B cell (primary cell): ENCODE results near the gene TRIM38. TPM values are rescaled to one million over a fixed set of nuclear protein-coding genes. Genes with fewer than 3 reads are reported as not detected.
A peak's percentile ranks its signal among the peaks of the same experiment; 100 is the strongest.

Experiments used
- ATAC-seq: fragments of 200-7000 bp; cut with Tn5 transposase; one replicate; pipeline ENCODE4 v1.10.0; 2021; ENCODE audit warnings: low read depth, mild to moderate bottlenecking, moderate number of reproducible peaks, moderate library complexity
- CTCF ChIA-PET: fragments of 350-600 bp; sonication (Branson Sonifier 250); formaldehyde crosslinking; loops from one replicate; lab custom pipeline; 2021; ENCODE audit warnings: antibody characterized with exemption, inconsistent platforms; lab: Charles Lee
- POLR2A ChIA-PET: fragments of 350-600 bp; sonication (Branson Sonifier 250); formaldehyde crosslinking; loops from one replicate; lab custom pipeline; 2021; ENCODE audit warnings: antibody characterized with exemption; lab: Charles Lee
- DNase-seq: peaks from one replicate; pipeline ENCODE4 v3.0.0; 2013
- H2AFZ ChIP-seq: 2 replicates; pipeline ENCODE4 v1.6.1; 2012; ENCODE audit warnings: mild to moderate bottlenecking, low read depth, low read length; ENCODE audit not compliant: insufficient read depth, poor library complexity, severe bottlenecking
- H3K27ac ChIP-seq, 2 donors: 1 replicate in 1 of 2; 2 replicates in 1 of 2; pipeline ENCODE4 v1.5.1; 2012 to 2013; ENCODE audit warnings: low read length in 2 of 2, mild to moderate bottlenecking in 2 of 2, moderate library complexity in 1 of 2
- H3K27me3 ChIP-seq, 4 experiments: fragments of 200-600 bp in 1 of 4; sonication (generic) in 1 of 4; replicated peaks in 1 of 4; 1 replicate in 2 of 4; 2 replicates in 2 of 4; pipeline versions ENCODE4 v1.6.1 to v1.7.0; 2013 to 2016; ENCODE audit warnings: low read length in 3 of 4, mild to moderate bottlenecking in 2 of 4, mixed read lengths in 1 of 4, moderate library complexity in 1 of 4; ENCODE audit not compliant: insufficient read depth in 4 of 4, control insufficient read depth in 3 of 4; ENCODE audit errors: control extremely low read depth in 1 of 4
- H3K36me3 ChIP-seq, 2 experiments: replicated peaks in 1 of 2; 1 replicate in 1 of 2; 2 replicates in 1 of 2; pipeline versions ENCODE4 v1.6.1 to v1.7.1; 2013; ENCODE audit warnings: low read length in 1 of 2; ENCODE audit not compliant: insufficient read depth in 2 of 2, control insufficient read depth in 1 of 2; ENCODE audit errors: control extremely low read depth in 1 of 2, extremely low read depth in 1 of 2
- H3K4me1 ChIP-seq, 2 donors: fragments of 200-600 bp in 1 of 2; sonication (generic) in 1 of 2; 1 replicate in 1 of 2; 2 replicates in 1 of 2; pipeline versions ENCODE4 v1.5.1 to v1.6.1; 2013 to 2017; ENCODE audit warnings: low read length in 2 of 2; ENCODE audit not compliant: control insufficient read depth in 2 of 2, insufficient read depth in 2 of 2
- H3K4me2 ChIP-seq: replicated peaks from 2 replicates; pipeline ENCODE3; 2012; ENCODE audit warnings: mild to moderate bottlenecking, low read depth, low read length; ENCODE audit not compliant: poor library complexity, severe bottlenecking
- H3K4me3 ChIP-seq, 5 experiments: fragments of 200-600 bp in 1 of 5; sonication (generic) in 1 of 5; 1 replicate in 3 of 5; 2 replicates in 2 of 5; pipeline versions ENCODE4 v1.5.1 to v1.7.0; 2011 to 2016; ENCODE audit warnings: low read length in 4 of 5, mild to moderate bottlenecking in 4 of 5, low read depth in 2 of 5, control low read depth in 1 of 5, moderate library complexity in 1 of 5; ENCODE audit not compliant: insufficient read depth in 1 of 5; ENCODE audit errors: control extremely low read depth in 1 of 5, extremely low read depth in 1 of 5
- H3K79me2 ChIP-seq: fragments of 200-600 bp; sonication (generic); one replicate; pipeline ENCODE4 v1.6.0; 2016; ENCODE audit warnings: low read length; ENCODE audit not compliant: control insufficient read depth, insufficient read depth
- H3K9ac ChIP-seq: fragments of 200-600 bp; sonication (generic); 2 replicates; pipeline ENCODE4 v1.6.1; 2017; ENCODE audit warnings: mild to moderate bottlenecking, low read length, moderate library complexity
- H3K9me3 ChIP-seq, 3 donors: one replicate each; pipeline versions ENCODE4 v1.6.1 to v1.7.1; 2013; ENCODE audit warnings: low read length in 2 of 3; ENCODE audit not compliant: control insufficient read depth in 2 of 3, insufficient read depth in 1 of 3; ENCODE audit errors: control extremely low read depth in 1 of 3
- H4K20me1 ChIP-seq: 2 replicates; pipeline ENCODE4 v1.6.0; 2012; ENCODE audit warnings: mild to moderate bottlenecking, low read length; ENCODE audit not compliant: insufficient read depth, control insufficient read depth, poor library complexity, severe bottlenecking
- H3K27ac Mint-ChIP-seq: one replicate; pipeline ENCODE4 v1.8.0; 2021; ENCODE audit warnings: mixed read lengths
- H3K27me3 Mint-ChIP-seq: one replicate; pipeline ENCODE4 v1.8.0; 2021; ENCODE audit warnings: mixed read lengths
- H3K4me1 Mint-ChIP-seq: one replicate; pipeline ENCODE4 v1.8.0; 2021; ENCODE audit warnings: mixed read lengths
- H3K4me3 Mint-ChIP-seq: one replicate; pipeline ENCODE4 v1.8.0; 2021; ENCODE audit warnings: mixed read lengths
- H3K9me3 Mint-ChIP-seq: one replicate; pipeline ENCODE4 v1.8.0; 2022; ENCODE audit warnings: mixed read lengths; ENCODE audit not compliant: insufficient read depth
- EZH2 ChIP-seq: IDR thresholded peaks from 2 replicates; pipeline ENCODE4 v1.6.1; 2012; ENCODE audit warnings: borderline replicate concordance, low read depth, mild to moderate bottlenecking, moderate library complexity, low read length; ENCODE audit not compliant: insufficient read depth, poor library complexity, severe bottlenecking
- WGBS: methylation state at CpG from one replicate; pipeline ENCODE4 v1.1.5; 2013; ENCODE audit warnings: missing lambda C conversion rate; ENCODE audit not compliant: insufficient coverage; 5-methylcytosine and 5-hydroxymethylcytosine counted together
- intact Hi-C: fragments of 100-400 bp; cut with micrococcal nuclease; formaldehyde crosslinking; loops from one replicate; pipeline ENCODE4 v1.10.0; 2022
- polyA plus RNA-seq: library from polyadenylated mRNA; depleted of rRNA; stranded (reverse); fragments of >200 nt; gene quantifications from 2 replicates; pipeline ENCODE4 v1.2.3, GENCODE V29; 2012
- total RNA-seq, 2 donors: library from RNA; stranded (reverse); fragments of 120-200 nt in 1 of 2; gene quantifications; 1 replicate in 1 of 2; 2 replicates in 1 of 2; pipeline versions ENCODE4 v1.2.3 to v1.2.4, GENCODE V29; 2013 to 2022
- TF ChIP-seq, protein P1 (sequence below): fragments of 200-600 bp; IDR thresholded peaks from one replicate; pipeline ENCODE4 v1.8.0; 2022; ENCODE audit warnings: antibody characterized with exemption, mild to moderate bottlenecking

The TRIM38 gene
- total and polyA plus RNA-seq, 2 donors (not counting 1 experiment from before 2014, with no cell fraction given): 29.3 to 57.2 TPM

DNA sequence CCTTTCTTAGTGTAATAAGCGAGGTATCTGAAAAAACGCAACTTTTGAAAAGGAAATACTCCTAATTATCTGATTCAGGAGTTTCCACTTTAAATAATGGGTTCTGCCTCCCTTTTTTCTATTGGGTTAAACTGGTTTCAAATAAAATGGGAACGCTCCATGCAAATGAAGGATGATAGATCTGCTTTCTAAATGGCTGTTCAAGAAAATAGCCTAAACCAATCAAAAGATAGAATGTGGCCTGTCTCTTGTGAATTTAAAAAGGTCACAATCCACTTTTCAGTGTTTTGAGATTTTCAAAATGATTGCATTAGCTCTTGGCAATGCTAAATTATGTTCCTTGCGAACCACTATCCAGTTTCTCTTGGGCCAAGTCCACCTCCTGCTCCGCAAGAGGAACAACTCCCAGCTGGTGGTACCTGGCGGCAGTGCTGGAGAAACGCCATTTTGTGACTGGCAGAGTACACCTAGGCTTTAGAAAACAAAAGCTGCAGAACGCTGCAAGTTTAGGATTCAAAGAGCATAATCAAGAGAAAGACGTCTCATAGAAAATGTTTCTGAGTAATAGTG is 56.7 kb downstream of the TRIM38 start:
- H3K27ac Mint-ChIP-seq: no peak overlapping the region
- peaks cover 3 to 29% (median 11%) of the 10 kb centered on the region in 3 donors for H3K9me3 ChIP-seq
- H3K4me3 ChIP-seq: no peak overlapping the region
- ATAC-seq (no peak), DNase-seq (no peak)
- H3K36me3 ChIP-seq: no peaks in the 10 kb centered on the region
- H3K4me2 ChIP-seq: no peak overlapping the region
- peaks cover 28% of the 10 kb centered on the region for H3K4me1 Mint-ChIP-seq
- H3K79me2 ChIP-seq: no peaks in the 10 kb centered on the region
- no peaks in the 10 kb centered on the region for H3K9me3 Mint-ChIP-seq
- CTCF ChIA-PET: interaction anchor here (0.6 to 9.4 kb wide), 4 partner anchors 11 to 484 kb away, joined by 3 to 71 read pairs (median 26); no protein-coding TSS in a partner anchor
- POLR2A ChIA-PET: interaction anchor here (1.1 to 4.8 kb wide), 7 partner anchors 27 to 1847 kb away, joined by 3 to 61 read pairs (median 26); a partner anchor contains a TSS
- H3K4me3 Mint-ChIP-seq: peak overlapping the region; percentile 50
- WGBS: 84% methylated on average over 5 of the region's 9 CpGs
- H3K4me1 ChIP-seq: peaks cover 7 to 21% of the 10 kb centered on the region in 2 donors
- H3K27me3 Mint-ChIP-seq: no peaks in the 10 kb centered on the region
- TF ChIP-seq EZH2: no peak
- TF ChIP-seq, protein P1, sequence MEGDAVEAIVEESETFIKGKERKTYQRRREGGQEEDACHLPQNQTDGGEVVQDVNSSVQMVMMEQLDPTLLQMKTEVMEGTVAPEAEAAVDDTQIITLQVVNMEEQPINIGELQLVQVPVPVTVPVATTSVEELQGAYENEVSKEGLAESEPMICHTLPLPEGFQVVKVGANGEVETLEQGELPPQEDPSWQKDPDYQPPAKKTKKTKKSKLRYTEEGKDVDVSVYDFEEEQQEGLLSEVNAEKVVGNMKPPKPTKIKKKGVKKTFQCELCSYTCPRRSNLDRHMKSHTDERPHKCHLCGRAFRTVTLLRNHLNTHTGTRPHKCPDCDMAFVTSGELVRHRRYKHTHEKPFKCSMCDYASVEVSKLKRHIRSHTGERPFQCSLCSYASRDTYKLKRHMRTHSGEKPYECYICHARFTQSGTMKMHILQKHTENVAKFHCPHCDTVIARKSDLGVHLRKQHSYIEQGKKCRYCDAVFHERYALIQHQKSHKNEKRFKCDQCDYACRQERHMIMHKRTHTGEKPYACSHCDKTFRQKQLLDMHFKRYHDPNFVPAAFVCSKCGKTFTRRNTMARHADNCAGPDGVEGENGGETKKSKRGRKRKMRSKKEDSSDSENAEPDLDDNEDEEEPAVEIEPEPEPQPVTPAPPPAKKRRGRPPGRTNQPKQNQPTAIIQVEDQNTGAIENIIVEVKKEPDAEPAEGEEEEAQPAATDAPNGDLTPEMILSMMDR: no peak
- H2AFZ ChIP-seq: no peak overlapping the region
- no peaks in the 10 kb centered on the region for H4K20me1 ChIP-seq
- H3K27me3 ChIP-seq: no peaks in the 10 kb centered on the region
- intact Hi-C loops: no loop called here
- no peak overlapping the region for H3K27ac ChIP-seq
- no peak overlapping the region for H3K9ac ChIP-seq

DNA sequence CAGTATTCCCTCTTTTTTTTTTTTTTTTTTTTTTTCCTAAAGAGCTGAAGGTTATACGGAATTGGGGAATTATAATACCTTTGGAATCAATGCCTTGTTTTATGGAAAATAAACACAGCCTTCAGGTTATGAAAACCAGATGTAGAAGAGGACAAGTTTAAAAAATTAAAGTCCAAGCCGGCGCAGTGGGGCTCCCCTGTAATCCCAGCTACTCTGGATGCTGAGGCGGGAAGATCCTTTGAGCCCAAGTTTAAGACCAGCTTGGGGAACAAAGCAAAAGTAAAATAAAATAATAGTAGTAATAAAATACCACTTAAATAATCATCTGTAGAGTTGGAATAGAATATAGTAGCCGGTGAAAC is 57.3 kb downstream of the TRIM38 start:
- Mint-ChIP-seq H3K27me3 (no peaks in the 10 kb centered on the region), H3K9me3 (no peaks in the 10 kb centered on the region), H3K4me1 (peaks cover 31% of the 10 kb centered on the region), H3K27ac (peak overlapping the region; percentile 100), H3K4me3 (peak overlapping the region; percentile 99)
- no peaks in the 10 kb centered on the region for H4K20me1 ChIP-seq
- peaks cover 7 to 21% of the 10 kb centered on the region in 2 donors for H3K4me1 ChIP-seq
- peak overlapping the region; percentile 94 for H3K9ac ChIP-seq
- DNase-seq (no peak), ATAC-seq (no peak)
- H3K36me3 ChIP-seq: no peaks in the 10 kb centered on the region
- H2AFZ ChIP-seq: no peak overlapping the region
- H3K27ac ChIP-seq: peak overlapping the region; percentile 94 to 99
- peak overlapping the region; percentile 81 to 92 (median 88) for H3K4me3 ChIP-seq
- H3K79me2 ChIP-seq: peaks cover 2% of the 10 kb centered on the region
- ChIA-PET POLR2A (interaction anchor here (0.5 to 4.8 kb wide), 22 partner anchors 12 to 1873 kb away, joined by 3 to 77 read pairs (median 8); partner anchors contain the start of gene TRIM38), CTCF (interaction anchor here (1.0 to 9.4 kb wide), 7 partner anchors 11 to 265 kb away, joined by 3 to 71 read pairs (median 13); partner anchors contain the start of gene TRIM38)
- intact Hi-C loops: loop anchor here (1.0 to 10.0 kb wide), 6 partner anchors 28 to 1485 kb away; partner anchors contain the start of genes ABT1 and TRIM38
- no peaks in the 10 kb centered on the region for H3K27me3 ChIP-seq
- no CpG with 5 or more reads among the region's 5 CpGs for WGBS
- TF ChIP-seq, protein P1: no peak
- no peak for TF ChIP-seq EZH2
- peaks cover 3 to 29% (median 11%) of the 10 kb centered on the region in 3 donors for H3K9me3 ChIP-seq
- H3K4me2 ChIP-seq: peak overlapping the region; percentile 92
